Measurements from ENCODE around the gene KCTD2.

Gene KCTD2

GRCh38 chr17:75059369-75060345, 12.6 kb downstream of the KCTD2 start:
- peak; percentile 35 for TF ChIP-seq CTCF (IDR thresholded peaks at IDR 0.05; ENCODE audit: low read depth, low read length, missing control alignments)
- in situ Hi-C loops (cut with HindIII; ENCODE audit: low sequenced_read_pairs), result no loop called here
- no peak for DNase-seq (ENCODE audit: low read depth)
- no peak overlapping the region for H3K4me3 ChIP-seq (ENCODE audit: low read depth, low read length)

- no peak for DNase-seq (ENCODE audit: low read depth)
- H3K4me3 ChIP-seq (ENCODE audit: low read depth, low read length), result no peak overlapping the region
- in situ Hi-C loops (cut with HindIII; ENCODE audit: low sequenced_read_pairs), result no loop called here
- no peak for TF ChIP-seq CTCF (IDR thresholded peaks at IDR 0.05; ENCODE audit: low read depth, low read length, missing control alignments)
Measured at GRCh38 chr17:75060434-75061054, 13.5 kb downstream of the KCTD2 start.

GRCh38 chr17:75061055-75061438, 14.0 kb downstream of the KCTD2 start:
- DNase-seq (ENCODE audit: low read depth), result no peak
- in situ Hi-C loops (cut with HindIII; ENCODE audit: low sequenced_read_pairs), result no loop called here
- H3K4me3 ChIP-seq (ENCODE audit: low read depth, low read length), result no peak overlapping the region
- TF ChIP-seq CTCF (IDR thresholded peaks at IDR 0.05; ENCODE audit: low read depth, low read length, missing control alignments), result no peak

GRCh38 chr17:75061618-75062017, 14.6 kb downstream of the KCTD2 start:
- TF ChIP-seq CTCF (IDR thresholded peaks at IDR 0.05; ENCODE audit: low read depth, low read length, missing control alignments), result no peak
- DNase-seq (ENCODE audit: low read depth), result no peak
- in situ Hi-C loops (cut with HindIII; ENCODE audit: low sequenced_read_pairs), result no loop called here
- H3K4me3 ChIP-seq (ENCODE audit: low read depth, low read length), result no peak overlapping the region

GRCh38 chr17:75063201-75063600, 16.2 kb downstream of the KCTD2 start:
- in situ Hi-C loops (cut with HindIII; ENCODE audit: low sequenced_read_pairs), result no loop called here
- DNase-seq (ENCODE audit: low read depth), result no peak
- TF ChIP-seq CTCF (IDR thresholded peaks at IDR 0.05; ENCODE audit: low read depth, low read length, missing control alignments), result no peak
- no peak overlapping the region for H3K4me3 ChIP-seq (ENCODE audit: low read depth, low read length)

- TF ChIP-seq CTCF (IDR thresholded peaks at IDR 0.05; ENCODE audit: low read depth, low read length, missing control alignments), result no peak
- DNase-seq (ENCODE audit: low read depth), result no peak
- no peak overlapping the region for H3K4me3 ChIP-seq (ENCODE audit: low read depth, low read length)
- in situ Hi-C loops (cut with HindIII; ENCODE audit: low sequenced_read_pairs), result no loop called here
Measured at GRCh38 chr17:75063626-75064025, 16.6 kb downstream of the KCTD2 start.

All from astrocyte of the cerebellum (primary cell).